Naive thymus-derived CD4-positive, alpha-beta T cell (primary cell): ENCODE data around the gene GATAD2B. TPM values are rescaled to one million over a fixed set of nuclear protein-coding genes. Genes with fewer than 3 reads are reported as not detected.

ENCODE experiments used
- ATAC-seq: fragments of 150-1000 bp; cut with Tn5 transposase; 2 replicates; pipeline ENCODE4 v1.10.0; 2021; ENCODE audit warnings: mild to moderate bottlenecking, moderate library complexity
- CTCF ChIA-PET: fragments of 350-600 bp; sonication (Branson Sonifier 250); formaldehyde crosslinking; loops from one replicate; lab custom pipeline; 2021; ENCODE audit warnings: antibody characterized with exemption; lab: Charles Lee
- POLR2A ChIA-PET: fragments of 350-600 bp; sonication (Branson Sonifier 250); formaldehyde crosslinking; loops from one replicate; lab custom pipeline; 2021; ENCODE audit warnings: antibody characterized with exemption, inconsistent platforms; lab: Charles Lee
- DNase-seq, 9 donors: peaks; one replicate each; pipeline versions ENCODE4 v3.0.0 to v3.0.0-alpha.2; 2020 to 2022; ENCODE audit warnings: mixed read lengths in 1 of 9
- H3K27ac ChIP-seq: one replicate; pipeline ENCODE4 v1.7.0; 2013; ENCODE audit warnings: mild to moderate bottlenecking, low read depth, low read length, moderate library complexity
- H3K27me3 ChIP-seq, 2 donors: one replicate each; pipeline ENCODE4 v1.7.0; 2013; ENCODE audit warnings: low read length in 2 of 2, mild to moderate bottlenecking in 2 of 2, moderate library complexity in 2 of 2; ENCODE audit not compliant: control insufficient read depth in 2 of 2, insufficient read depth in 2 of 2
- H3K36me3 ChIP-seq, 3 experiments: 1 replicate in 2 of 3; 2 replicates in 1 of 3; pipeline ENCODE4 v1.7.0; 2013; ENCODE audit warnings: low read length in 3 of 3, mild to moderate bottlenecking in 3 of 3, moderate library complexity in 1 of 3; ENCODE audit not compliant: insufficient read depth in 3 of 3, control insufficient read depth in 2 of 3
- H3K4me1 ChIP-seq, 2 donors: one replicate each; pipeline ENCODE4 v1.7.0; 2013; ENCODE audit warnings: low read length in 2 of 2, mild to moderate bottlenecking in 2 of 2, moderate library complexity in 1 of 2; ENCODE audit not compliant: control insufficient read depth in 2 of 2, insufficient read depth in 2 of 2
- H3K4me3 ChIP-seq: 2 replicates; pipeline ENCODE4 v1.7.0; 2013; ENCODE audit warnings: mild to moderate bottlenecking, low read length
- H3K9me3 ChIP-seq, 3 experiments: 1 replicate in 2 of 3; 2 replicates in 1 of 3; pipeline ENCODE4 v1.7.0; 2013; ENCODE audit warnings: low read length in 3 of 3; ENCODE audit not compliant: control insufficient read depth in 2 of 3
- H3K27ac Mint-ChIP-seq, 9 donors: one replicate each; pipeline ENCODE4 v1.8.0; 2020 to 2022; ENCODE audit warnings: mixed read lengths in 9 of 9, mild to moderate bottlenecking in 8 of 9, moderate library complexity in 5 of 9, inconsistent platforms in 2 of 9
- H3K27me3 Mint-ChIP-seq, 5 donors: one replicate each; pipeline ENCODE4 v1.8.0; 2021 to 2022; ENCODE audit warnings: mixed read lengths in 5 of 5, mild to moderate bottlenecking in 1 of 5
- H3K36me3 Mint-ChIP-seq, 5 donors: one replicate each; pipeline ENCODE4 v1.8.0; 2020 to 2022; ENCODE audit warnings: mixed read lengths in 5 of 5, mild to moderate bottlenecking in 3 of 5, inconsistent platforms in 1 of 5
- H3K4me1 Mint-ChIP-seq, 7 donors: one replicate each; pipeline ENCODE4 v1.8.0; 2020 to 2022; ENCODE audit warnings: mixed read lengths in 7 of 7, mild to moderate bottlenecking in 3 of 7, inconsistent platforms in 1 of 7
- H3K4me3 Mint-ChIP-seq, 10 donors: one replicate each; pipeline ENCODE4 v1.8.0; 2020 to 2022; ENCODE audit warnings: mild to moderate bottlenecking in 10 of 10, mixed read lengths in 10 of 10, moderate library complexity in 6 of 10, inconsistent platforms in 2 of 10
- H3K9me3 Mint-ChIP-seq, 11 donors: one replicate each; pipeline ENCODE4 v1.8.0; 2020 to 2022; ENCODE audit warnings: mixed read lengths in 11 of 11, mild to moderate bottlenecking in 4 of 11, inconsistent platforms in 1 of 11, moderate library complexity in 1 of 11
- intact Hi-C, 2 donors: fragments of 100-400 bp; cut with micrococcal nuclease; formaldehyde crosslinking; loops; one replicate each; pipeline ENCODE4 v1.15.1; 2023
- polyA plus RNA-seq, 2 donors: library from polyadenylated mRNA; unstranded; fragments of 300-500 nt; fragmentation: Illumina TruSeq; gene quantifications; one replicate each; pipeline ENCODE4 v1.2.3, GENCODE V29; 2021
- total RNA-seq, 6 experiments: library from RNA in 5 of 6; stranded (reverse) in 5 of 6; gene quantifications; 1 replicate in 5 of 6; 2 replicates in 1 of 6; pipeline ENCODE4 v1.2.3 and lab custom pipeline; 2021 to 2026

The GATAD2B gene
- total and polyA plus RNA-seq, 7 experiments from 2014 or later, result 4.8 to 102 (median 73.7) TPM

- CTCF ChIA-PET, result interaction anchor here (0.6 to 2.2 kb wide), 14 partner anchors 11 to 387 kb away, joined by 3 to 11 read pairs (median 4); partner anchors contain the start of genes DENND4B, JTB and RAB13
- peak within 1 kb of the TSS; percentile 87 to 99 (median 94) for H3K27ac Mint-ChIP-seq
- H3K4me1 Mint-ChIP-seq, result peaks cover 27 to 72% (median 57%) of the 10 kb centered on the region in 7 donors
- H3K27me3 Mint-ChIP-seq, result no peaks in the 10 kb centered on the region
- peak; percentile 68 to 89 (median 84) for DNase-seq
- Histone ChIP-seq H3K9me3 (no peaks in the 10 kb centered on the region), H3K4me3 (peak within 1 kb of the TSS; percentile 89), H3K27ac (peak within 1 kb of the TSS; percentile 79), H3K4me1 (peaks cover 31 to 40% of the 10 kb centered on the region in 2 donors), H3K36me3 (peaks cover 0 to 3% (median 0%) of the 10 kb centered on the region in 3 experiments), H3K27me3 (no peaks in the 10 kb centered on the region)
- intact Hi-C loops, result loop anchor here (1.0 to 10.0 kb wide), 9 partner anchors 9 to 987 kb away; partner anchors contain the start of genes JTB (in 2 of the 2), CRTC2 (in 1 of the 2), ILF2 (in 1 of the 2) and PBXIP1 (in 1 of the 2)
- peak within 1 kb of the TSS; percentile 83 to 97 (median 92) for H3K4me3 Mint-ChIP-seq
- POLR2A ChIA-PET, result interaction anchor here (0.5 to 7.0 kb wide), 22 partner anchors 9 to 1892 kb away, joined by 3 to 128 read pairs (median 4); partner anchors contain the start of genes CRTC2, DENND4B, GATAD2B and JTB
- no peaks in the 10 kb centered on the region for H3K9me3 Mint-ChIP-seq
- peaks cover 0 to 7% (median 0%) of the 10 kb centered on the region in 5 donors for H3K36me3 Mint-ChIP-seq
- peak; percentile 91 for ATAC-seq
Measured at GRCh38 chr1:153967107-153967999, 44.6 kb upstream of the GATAD2B start, which contains the start of gene CREB3L4. Gene CREB3L4 (plus strand): TSS chr1:153967902. CDS start chr1:153968526, 624 bp downstream.

- Histone ChIP-seq H3K9me3 (no peaks in the 10 kb centered on the region), H3K4me1 (peaks cover 32 to 36% of the 10 kb centered on the region in 2 donors), H3K27ac (peak overlapping the region; percentile 84), H3K4me3 (peak overlapping the region; percentile 91), H3K27me3 (no peaks in the 10 kb centered on the region), H3K36me3 (peaks cover 0 to 8% (median 0%) of the 10 kb centered on the region in 3 experiments)
- peak overlapping the region; percentile 87 to 96 (median 91) for H3K4me3 Mint-ChIP-seq
- no peak for ATAC-seq
- peak overlapping the region; percentile 88 to 98 (median 93) for H3K27ac Mint-ChIP-seq
- peaks cover 0 to 14% (median 0%) of the 10 kb centered on the region in 5 donors for H3K36me3 Mint-ChIP-seq
- H3K27me3 Mint-ChIP-seq, result no peaks in the 10 kb centered on the region
- no peaks in the 10 kb centered on the region for H3K9me3 Mint-ChIP-seq
- CTCF ChIA-PET, result interaction anchor here (1.2 to 1.4 kb wide), 3 partner anchors 13 to 23 kb away, joined by 3 to 5 read pairs (median 3); partner anchors contain the start of gene JTB
- DNase-seq, result no peak
- POLR2A ChIA-PET, result interaction anchor here (0.6 to 12.8 kb wide), 12 partner anchors 11 to 290 kb away, joined by 3 to 159 read pairs (median 7); partner anchors contain the start of genes DENND4B, GATAD2B, JTB and RAB13
- H3K4me1 Mint-ChIP-seq, result peaks cover 39 to 71% (median 62%) of the 10 kb centered on the region in 7 donors
- intact Hi-C loops, result loop anchor here (1.0 to 10.0 kb wide), 7 partner anchors 13 to 991 kb away; partner anchors contain the start of genes RPS27 (in 2 of the 2), JTB (in 1 of the 2), PBXIP1 (in 1 of the 2) and S100A6 (in 1 of the 2)
Measured at GRCh38 chr1:153963850-153964331, 41.1 kb upstream of the GATAD2B start.

GRCh38 chr1:153963030-153963849 lies 40.5 kb upstream of the GATAD2B start, which contains the start of gene SLC39A1:
Gene SLC39A1 (minus strand): TSS chr1:153963537. CDS start chr1:153962715, 822 bp downstream.
- Histone ChIP-seq H3K4me1 (peaks cover 32 to 36% of the 10 kb centered on the region in 2 donors), H3K4me3 (peak within 1 kb of the TSS; percentile 91), H3K27ac (peak within 1 kb of the TSS; percentile 84), H3K36me3 (peaks cover 0 to 10% (median 0%) of the 10 kb centered on the region in 3 experiments), H3K27me3 (no peaks in the 10 kb centered on the region), H3K9me3 (no peaks in the 10 kb centered on the region)
- DNase-seq, result peak; percentile 82 to 96 (median 86)
- H3K4me3 Mint-ChIP-seq, result peak within 1 kb of the TSS; percentile 87 to 96 (median 91)
- H3K27me3 Mint-ChIP-seq, result no peaks in the 10 kb centered on the region
- peak within 1 kb of the TSS; percentile 88 to 98 (median 93) for H3K27ac Mint-ChIP-seq
- CTCF ChIA-PET, result interaction anchor here (1.0 to 1.3 kb wide), 4 partner anchors 18 to 166 kb away, joined by 3 to 5 read pairs (median 4); no protein-coding TSS in a partner anchor
- intact Hi-C loops, result loop anchor here (1.0 to 10.0 kb wide), 7 partner anchors 14 to 992 kb away; partner anchors contain the start of genes RPS27 (in 2 of the 2), JTB (in 1 of the 2), PBXIP1 (in 1 of the 2) and S100A6 (in 1 of the 2)
- POLR2A ChIA-PET, result interaction anchor here (0.5 to 12.8 kb wide), 17 partner anchors 9 to 1834 kb away, joined by 3 to 159 read pairs (median 4); partner anchors contain the start of genes DENND4B, GATAD2B, JTB and RAB13
- H3K36me3 Mint-ChIP-seq, result peaks cover 0 to 14% (median 0%) of the 10 kb centered on the region in 5 donors
- ATAC-seq, result peak; percentile 67
- peaks cover 39 to 72% (median 67%) of the 10 kb centered on the region in 7 donors for H3K4me1 Mint-ChIP-seq
- no peaks in the 10 kb centered on the region for H3K9me3 Mint-ChIP-seq

- no peaks in the 10 kb centered on the region for H3K27me3 Mint-ChIP-seq
- peaks cover 0 to 14% (median 0%) of the 10 kb centered on the region in 5 donors for H3K36me3 Mint-ChIP-seq
- intact Hi-C loops, result loop anchor here (1.0 to 10.0 kb wide), 7 partner anchors 15 to 992 kb away; partner anchors contain the start of genes RPS27 (in 2 of the 2), JTB (in 1 of the 2), PBXIP1 (in 1 of the 2) and S100A6 (in 1 of the 2)
- POLR2A ChIA-PET, result interaction anchor here (0.5 to 12.8 kb wide), 15 partner anchors 9 to 1835 kb away, joined by 3 to 159 read pairs (median 6); partner anchors contain the start of genes DENND4B, GATAD2B, JTB and RAB13
- H3K27ac ChIP-seq, result peak overlapping the region; percentile 84
- H3K36me3 ChIP-seq, result peaks cover 0 to 15% (median 0%) of the 10 kb centered on the region in 3 experiments
- DNase-seq, result no peak
- peak overlapping the region; percentile 87 to 96 (median 91) for H3K4me3 Mint-ChIP-seq
- CTCF ChIA-PET, result interaction anchor here (0.9 to 1.3 kb wide), 5 partner anchors 17 to 165 kb away, joined by 3 to 5 read pairs (median 4); no protein-coding TSS in a partner anchor
- no peaks in the 10 kb centered on the region for H3K9me3 Mint-ChIP-seq
- H3K4me1 Mint-ChIP-seq, result peaks cover 34 to 68% (median 61%) of the 10 kb centered on the region in 7 donors
- ATAC-seq, result no peak
- no peaks in the 10 kb centered on the region for H3K27me3 ChIP-seq
- H3K27ac Mint-ChIP-seq, result peak overlapping the region; percentile 88 to 98 (median 93)
- H3K4me1 ChIP-seq, result peaks cover 30 to 33% of the 10 kb centered on the region in 2 donors
- H3K4me3 ChIP-seq, result peak overlapping the region; percentile 91
- H3K9me3 ChIP-seq, result no peaks in the 10 kb centered on the region
Measured at GRCh38 chr1:153962088-153963029, 39.6 kb upstream of the GATAD2B start.
